GM12864 (cell line): ENCODE measurements around the gene GLRA3.

Experiments
- DNase-seq: peaks from one replicate; pipeline ENCODE4 v3.0.0-alpha.2; 2011; ENCODE audit warnings: low read depth
- H3K4me3 ChIP-seq: 2 replicates; pipeline ENCODE4 v1.5.1; 2011; ENCODE audit warnings: mild to moderate bottlenecking, low read depth, low read length, control low read depth
- TF ChIP-seq, protein P1 (sequence below): IDR thresholded peaks from 2 replicates; pipeline ENCODE4 v1.5.1; 2011; ENCODE audit warnings: low read depth, mild to moderate bottlenecking, moderate library complexity, low read length, control low read depth, inconsistent platforms; ENCODE audit errors: missing control alignments

The GLRA3 gene

GRCh38 chr4:174867903-174868302 lies 38.9 kb upstream of the GLRA3 start:
- DNase-seq: no peak
- no peak overlapping the region for H3K4me3 ChIP-seq
- TF ChIP-seq, protein P1, sequence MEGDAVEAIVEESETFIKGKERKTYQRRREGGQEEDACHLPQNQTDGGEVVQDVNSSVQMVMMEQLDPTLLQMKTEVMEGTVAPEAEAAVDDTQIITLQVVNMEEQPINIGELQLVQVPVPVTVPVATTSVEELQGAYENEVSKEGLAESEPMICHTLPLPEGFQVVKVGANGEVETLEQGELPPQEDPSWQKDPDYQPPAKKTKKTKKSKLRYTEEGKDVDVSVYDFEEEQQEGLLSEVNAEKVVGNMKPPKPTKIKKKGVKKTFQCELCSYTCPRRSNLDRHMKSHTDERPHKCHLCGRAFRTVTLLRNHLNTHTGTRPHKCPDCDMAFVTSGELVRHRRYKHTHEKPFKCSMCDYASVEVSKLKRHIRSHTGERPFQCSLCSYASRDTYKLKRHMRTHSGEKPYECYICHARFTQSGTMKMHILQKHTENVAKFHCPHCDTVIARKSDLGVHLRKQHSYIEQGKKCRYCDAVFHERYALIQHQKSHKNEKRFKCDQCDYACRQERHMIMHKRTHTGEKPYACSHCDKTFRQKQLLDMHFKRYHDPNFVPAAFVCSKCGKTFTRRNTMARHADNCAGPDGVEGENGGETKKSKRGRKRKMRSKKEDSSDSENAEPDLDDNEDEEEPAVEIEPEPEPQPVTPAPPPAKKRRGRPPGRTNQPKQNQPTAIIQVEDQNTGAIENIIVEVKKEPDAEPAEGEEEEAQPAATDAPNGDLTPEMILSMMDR: no peak

DNA sequence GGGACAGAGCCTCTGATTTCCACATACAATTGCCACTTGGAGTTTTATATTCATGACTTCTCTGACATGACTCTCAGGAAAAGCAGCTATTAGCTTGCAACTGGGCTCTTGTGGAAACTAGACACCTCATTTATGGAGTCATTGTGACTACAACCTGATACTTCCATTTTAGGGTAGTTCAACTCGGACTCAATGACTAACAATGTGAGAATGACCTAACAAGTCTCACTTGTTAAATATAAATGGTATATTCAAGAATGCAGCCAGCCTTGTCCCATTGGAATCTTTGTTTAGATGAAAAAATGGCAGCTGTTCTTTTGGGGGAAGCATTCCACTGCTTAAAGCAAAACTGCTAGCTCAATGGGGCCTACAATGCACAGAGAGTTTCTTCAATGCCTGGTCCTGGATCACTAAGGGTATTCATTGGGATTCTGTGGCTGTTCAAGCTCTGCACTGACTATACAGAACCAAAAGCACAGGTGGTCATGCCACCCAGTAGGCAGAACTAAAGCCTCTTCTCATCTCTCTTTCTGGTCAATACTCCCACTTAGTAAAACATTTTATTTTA lies 36.5 kb upstream of the GLRA3 start:
- TF ChIP-seq, protein P1: no peak
- no peak overlapping the region for H3K4me3 ChIP-seq
- no peak for DNase-seq

GRCh38 chr4:174864031-174864430 lies 35.0 kb upstream of the GLRA3 start:
- no peak overlapping the region for H3K4me3 ChIP-seq
- TF ChIP-seq, protein P1: no peak
- DNase-seq: no peak

GRCh38 chr4:174860588-174860987 lies 31.5 kb upstream of the GLRA3 start:
- no peak for DNase-seq
- TF ChIP-seq, protein P1: no peak
- no peak overlapping the region for H3K4me3 ChIP-seq

GRCh38 chr4:174859904-174860303 lies 30.9 kb upstream of the GLRA3 start:
- no peak overlapping the region for H3K4me3 ChIP-seq
- DNase-seq: no peak
- TF ChIP-seq, protein P1: no peak

GRCh38 chr4:174856926-174857800 lies 28.1 kb upstream of the GLRA3 start:
- no peak for DNase-seq
- TF ChIP-seq, protein P1: no peak
- no peak overlapping the region for H3K4me3 ChIP-seq
